ENCODE data around the gene BRD3OS. TPM values are rescaled to one million over a fixed set of nuclear protein-coding genes. Genes with fewer than 3 reads are reported as not detected.

Gene BRD3OS
- total RNA-seq, 1 experiment from 2014 or later, result 16.2 TPM

DNA sequence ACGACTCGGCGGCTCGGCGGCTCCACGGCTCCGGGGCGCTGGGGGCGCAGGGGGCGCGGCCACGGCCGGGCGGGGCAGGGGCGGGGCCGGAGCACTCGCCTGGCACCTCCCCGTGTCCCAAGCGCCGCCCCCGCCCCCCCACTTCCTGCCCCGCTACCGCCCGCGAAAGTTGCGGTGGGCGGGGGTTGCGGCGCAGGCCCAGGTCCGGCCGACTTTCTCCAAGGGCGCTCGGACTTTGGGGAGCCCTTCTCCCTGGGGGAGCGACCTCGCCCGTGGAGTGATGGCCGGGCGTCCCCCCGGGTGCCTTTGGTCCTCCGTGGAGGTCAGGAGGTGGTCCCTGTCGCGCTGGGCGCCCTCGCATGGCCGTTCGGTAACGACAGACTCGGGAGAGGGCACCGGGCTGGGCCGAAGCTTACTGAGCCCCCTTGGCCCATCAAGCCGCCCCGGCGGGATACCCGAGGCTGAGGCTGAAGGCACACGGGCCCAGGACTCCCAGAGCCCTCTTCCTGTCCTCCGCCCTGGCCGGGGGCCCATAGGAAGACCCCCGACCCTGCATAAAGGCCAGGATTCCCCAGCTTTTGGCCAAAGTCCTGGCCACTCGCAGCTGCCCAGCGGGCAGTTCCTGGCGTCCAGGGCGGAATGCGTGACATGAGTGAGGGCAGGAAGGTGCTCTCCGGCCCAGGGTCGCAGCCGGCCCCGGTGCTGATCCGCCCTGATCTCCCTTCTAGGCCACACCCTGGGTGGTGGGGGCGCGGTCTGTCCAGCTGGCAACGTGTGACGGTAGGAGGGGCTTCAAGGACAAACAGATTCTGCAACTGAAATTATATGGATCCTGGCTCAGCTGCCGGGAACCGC, 32.3 kb upstream of the BRD3OS start (continued):
- TF ChIP-seq, protein P1, sequence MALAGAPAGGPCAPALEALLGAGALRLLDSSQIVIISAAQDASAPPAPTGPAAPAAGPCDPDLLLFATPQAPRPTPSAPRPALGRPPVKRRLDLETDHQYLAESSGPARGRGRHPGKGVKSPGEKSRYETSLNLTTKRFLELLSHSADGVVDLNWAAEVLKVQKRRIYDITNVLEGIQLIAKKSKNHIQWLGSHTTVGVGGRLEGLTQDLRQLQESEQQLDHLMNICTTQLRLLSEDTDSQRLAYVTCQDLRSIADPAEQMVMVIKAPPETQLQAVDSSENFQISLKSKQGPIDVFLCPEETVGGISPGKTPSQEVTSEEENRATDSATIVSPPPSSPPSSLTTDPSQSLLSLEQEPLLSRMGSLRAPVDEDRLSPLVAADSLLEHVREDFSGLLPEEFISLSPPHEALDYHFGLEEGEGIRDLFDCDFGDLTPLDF (CRISPR knock-in tag; IDR thresholded peaks at IDR 0.05), result no peak
- TF ChIP-seq EMX1 (CRISPR knock-in tag; IDR thresholded peaks at IDR 0.05), result no peak
- TF ChIP-seq ZNF425 (CRISPR knock-in tag; conservative IDR thresholded peaks at IDR 0.05), result no peak
- TF ChIP-seq ESRRA (CRISPR knock-in tag; IDR thresholded peaks at IDR 0.05; ENCODE audit: borderline replicate concordance), result peak; percentile 55; the same call in 1 of the 2 replicates

DNA sequence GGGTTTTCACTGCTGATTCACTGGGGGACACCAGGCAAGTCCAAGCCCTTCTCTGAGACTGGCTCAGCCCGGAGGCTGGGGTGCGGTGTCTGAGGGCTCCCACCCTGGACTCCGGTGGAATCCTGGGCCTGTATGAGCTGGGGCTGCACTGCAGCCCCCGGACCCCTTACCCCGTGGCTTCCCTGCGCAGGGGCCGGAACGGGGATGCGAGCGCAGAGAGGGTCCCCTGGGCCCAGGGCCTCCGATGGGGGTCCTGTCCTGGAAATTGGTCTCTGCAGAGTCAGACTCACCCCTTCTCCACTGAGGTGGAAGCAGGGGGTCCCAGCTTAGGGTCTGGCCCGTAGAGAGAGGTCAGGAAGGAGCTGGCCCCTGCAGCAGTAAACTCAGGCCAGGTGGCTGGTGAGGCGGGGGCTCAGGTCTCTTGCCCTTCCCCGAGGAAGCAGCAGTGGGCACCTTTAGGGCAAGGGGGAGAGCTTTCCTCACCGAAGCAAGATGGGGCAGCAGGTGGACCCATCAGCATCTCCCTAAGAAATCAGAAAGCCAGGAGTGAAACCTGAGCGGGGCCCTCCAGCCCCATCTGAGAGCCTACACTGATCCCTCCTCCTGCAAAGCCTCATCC, 31.5 kb upstream of the BRD3OS start:
- POLR2A ChIA-PET, result interaction anchor here (0.6 kb wide), 1 partner anchor 258 kb away, joined by 7 read pairs; no protein-coding TSS in a partner anchor

GRCh38 chr9:133994353-133995011, 30.8 kb upstream of the BRD3OS start:
- no peaks in the 10 kb centered on the region for H3K36me3 Mint-ChIP-seq
- DNase-seq (ENCODE audit: low spot score), result peak; percentile 90
- H3K4me3 Mint-ChIP-seq, result peak overlapping the region; percentile 38
- POLR2A ChIA-PET, result no interaction called here
- H3K27ac Mint-ChIP-seq, result no peak overlapping the region
- H3K4me1 Mint-ChIP-seq, result peaks cover 23% of the 10 kb centered on the region
- CTCF ChIA-PET, result interaction anchor here (0.6 to 3.7 kb wide), 25 partner anchors 11 to 467 kb away, joined by 3 to 80 read pairs (median 6); partner anchors contain the start of genes BRD3OS and SARDH
- no peaks in the 10 kb centered on the region for H3K9me3 Mint-ChIP-seq
- no peaks in the 10 kb centered on the region for H3K27me3 Mint-ChIP-seq (ENCODE audit: low read depth)
- ATAC-seq, result peak; percentile 56
- TF ChIP-seq MAX (CRISPR knock-in tag; IDR thresholded peaks at IDR 0.05) (peak; percentile 24; the same call in 1 of the 2 replicates), HMGXB4 (CRISPR knock-in tag; IDR thresholded peaks at IDR 0.05) (no peak), FOXJ3 (CRISPR knock-in tag; IDR thresholded peaks at IDR 0.05; ENCODE audit: borderline replicate concordance) (no peak), IRF2 (CRISPR knock-in tag; IDR thresholded peaks at IDR 0.05; ENCODE audit: borderline replicate concordance, low read depth) (no peak), PRRX2 (CRISPR knock-in tag; IDR thresholded peaks at IDR 0.05) (no peak)
- TF ChIP-seq, protein P2, sequence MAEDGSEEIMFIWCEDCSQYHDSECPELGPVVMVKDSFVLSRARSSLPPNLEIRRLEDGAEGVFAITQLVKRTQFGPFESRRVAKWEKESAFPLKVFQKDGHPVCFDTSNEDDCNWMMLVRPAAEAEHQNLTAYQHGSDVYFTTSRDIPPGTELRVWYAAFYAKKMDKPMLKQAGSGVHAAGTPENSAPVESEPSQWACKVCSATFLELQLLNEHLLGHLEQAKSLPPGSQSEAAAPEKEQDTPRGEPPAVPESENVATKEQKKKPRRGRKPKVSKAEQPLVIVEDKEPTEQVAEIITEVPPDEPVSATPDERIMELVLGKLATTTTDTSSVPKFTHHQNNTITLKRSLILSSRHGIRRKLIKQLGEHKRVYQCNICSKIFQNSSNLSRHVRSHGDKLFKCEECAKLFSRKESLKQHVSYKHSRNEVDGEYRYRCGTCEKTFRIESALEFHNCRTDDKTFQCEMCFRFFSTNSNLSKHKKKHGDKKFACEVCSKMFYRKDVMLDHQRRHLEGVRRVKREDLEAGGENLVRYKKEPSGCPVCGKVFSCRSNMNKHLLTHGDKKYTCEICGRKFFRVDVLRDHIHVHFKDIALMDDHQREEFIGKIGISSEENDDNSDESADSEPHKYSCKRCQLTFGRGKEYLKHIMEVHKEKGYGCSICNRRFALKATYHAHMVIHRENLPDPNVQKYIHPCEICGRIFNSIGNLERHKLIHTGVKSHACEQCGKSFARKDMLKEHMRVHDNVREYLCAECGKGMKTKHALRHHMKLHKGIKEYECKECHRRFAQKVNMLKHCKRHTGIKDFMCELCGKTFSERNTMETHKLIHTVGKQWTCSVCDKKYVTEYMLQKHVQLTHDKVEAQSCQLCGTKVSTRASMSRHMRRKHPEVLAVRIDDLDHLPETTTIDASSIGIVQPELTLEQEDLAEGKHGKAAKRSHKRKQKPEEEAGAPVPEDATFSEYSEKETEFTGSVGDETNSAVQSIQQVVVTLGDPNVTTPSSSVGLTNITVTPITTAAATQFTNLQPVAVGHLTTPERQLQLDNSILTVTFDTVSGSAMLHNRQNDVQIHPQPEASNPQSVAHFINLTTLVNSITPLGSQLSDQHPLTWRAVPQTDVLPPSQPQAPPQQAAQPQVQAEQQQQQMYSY (CRISPR knock-in tag; IDR thresholded peaks at IDR 0.05), result peak; percentile 79
- TF ChIP-seq, protein P3, sequence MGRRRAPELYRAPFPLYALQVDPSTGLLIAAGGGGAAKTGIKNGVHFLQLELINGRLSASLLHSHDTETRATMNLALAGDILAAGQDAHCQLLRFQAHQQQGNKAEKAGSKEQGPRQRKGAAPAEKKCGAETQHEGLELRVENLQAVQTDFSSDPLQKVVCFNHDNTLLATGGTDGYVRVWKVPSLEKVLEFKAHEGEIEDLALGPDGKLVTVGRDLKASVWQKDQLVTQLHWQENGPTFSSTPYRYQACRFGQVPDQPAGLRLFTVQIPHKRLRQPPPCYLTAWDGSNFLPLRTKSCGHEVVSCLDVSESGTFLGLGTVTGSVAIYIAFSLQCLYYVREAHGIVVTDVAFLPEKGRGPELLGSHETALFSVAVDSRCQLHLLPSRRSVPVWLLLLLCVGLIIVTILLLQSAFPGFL (CRISPR knock-in tag; IDR thresholded peaks at IDR 0.05; ENCODE audit: borderline replicate concordance), result no peak
- TF ChIP-seq, protein P4, sequence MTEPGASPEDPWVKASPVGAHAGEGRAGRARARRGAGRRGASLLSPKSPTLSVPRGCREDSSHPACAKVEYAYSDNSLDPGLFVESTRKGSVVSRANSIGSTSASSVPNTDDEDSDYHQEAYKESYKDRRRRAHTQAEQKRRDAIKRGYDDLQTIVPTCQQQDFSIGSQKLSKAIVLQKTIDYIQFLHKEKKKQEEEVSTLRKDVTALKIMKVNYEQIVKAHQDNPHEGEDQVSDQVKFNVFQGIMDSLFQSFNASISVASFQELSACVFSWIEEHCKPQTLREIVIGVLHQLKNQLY (CRISPR knock-in tag; IDR thresholded peaks at IDR 0.05), result no peak
- TF ChIP-seq, protein P5, sequence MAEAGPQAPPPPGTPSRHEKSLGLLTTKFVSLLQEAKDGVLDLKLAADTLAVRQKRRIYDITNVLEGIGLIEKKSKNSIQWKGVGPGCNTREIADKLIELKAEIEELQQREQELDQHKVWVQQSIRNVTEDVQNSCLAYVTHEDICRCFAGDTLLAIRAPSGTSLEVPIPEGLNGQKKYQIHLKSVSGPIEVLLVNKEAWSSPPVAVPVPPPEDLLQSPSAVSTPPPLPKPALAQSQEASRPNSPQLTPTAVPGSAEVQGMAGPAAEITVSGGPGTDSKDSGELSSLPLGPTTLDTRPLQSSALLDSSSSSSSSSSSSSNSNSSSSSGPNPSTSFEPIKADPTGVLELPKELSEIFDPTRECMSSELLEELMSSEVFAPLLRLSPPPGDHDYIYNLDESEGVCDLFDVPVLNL (CRISPR knock-in tag; IDR thresholded peaks at IDR 0.05; ENCODE audit: borderline replicate concordance, low read depth), result no peak

More for the DNA sequence above, 31.5 kb upstream of the BRD3OS start:
- H3K4me3 Mint-ChIP-seq, result peak overlapping the region; percentile 64
- H3K4me1 Mint-ChIP-seq, result peaks cover 23% of the 10 kb centered on the region
- ATAC-seq, result no peak
- no peaks in the 10 kb centered on the region for H3K27me3 Mint-ChIP-seq (ENCODE audit: low read depth)
- H3K36me3 Mint-ChIP-seq, result no peaks in the 10 kb centered on the region
- TF ChIP-seq ZNF263 (CRISPR knock-in tag; IDR thresholded peaks at IDR 0.05; ENCODE audit: low read depth) (0 out of 2 replicates have a peak, but pooled peaks have one; percentile 31), CREM (CRISPR knock-in tag; IDR thresholded peaks at IDR 0.05) (no peak), OVOL2 (CRISPR knock-in tag; IDR thresholded peaks at IDR 0.05; ENCODE audit: borderline replicate concordance) (no peak)
- H3K27ac Mint-ChIP-seq, result no peak overlapping the region
- DNase-seq (ENCODE audit: low spot score), result no peak
- H3K9me3 Mint-ChIP-seq, result no peaks in the 10 kb centered on the region
- CTCF ChIA-PET, result interaction anchor here (0.6 to 3.7 kb wide), 39 partner anchors 11 to 466 kb away, joined by 3 to 80 read pairs (median 4); partner anchors contain the start of genes BRD3OS, RNU6ATAC and SARDH

Measured in WTC11 (cell line).